ENCODE measurements around the gene MRPL58. TPM values are rescaled to one million over a fixed set of nuclear protein-coding genes. Genes with fewer than 3 reads are reported as not detected.

Gene MRPL58
- total and polyA plus RNA-seq, 2 of the 8 experiments (the other 6 are each of a cell fraction or from before 2014, with no cell fraction given) = 43.6 to 49.1 TPM

- Histone ChIP-seq H2BK15ac (ENCODE audit: low read length) (no peak overlapping the region), H3K23me2 (ENCODE audit: low read depth, low read length) (no peaks in the 10 kb centered on the region), H2BK12ac (ENCODE audit: low read depth, low read length) (no peak overlapping the region), H3K4ac (replicated peaks; ENCODE audit: insufficient read length, low read depth, low read length) (no peak overlapping the region), H3K4me3 (ENCODE audit: extremely low read depth in 1 of 4, insufficient read depth in 2 of 4, low read depth in 3 of 4, low read length in 4 of 4) (no peak overlapping the region), H3K79me1 (ENCODE audit: low read depth, low read length) (peaks cover 2% of the 10 kb centered on the region; the same call in 1 of the 2 replicates), H3K9me3 (ENCODE audit: insufficient read depth in 2 of 2, low read depth in 1 of 2, low read length in 1 of 2) (no peaks in the 10 kb centered on the region), H2AFZ (ENCODE audit: low read length) (no peak overlapping the region), H3K14ac (ENCODE audit: insufficient read length) (no peak overlapping the region), H3K79me2 (ENCODE audit: control insufficient read depth in 1 of 2, insufficient read depth in 2 of 2, low read length in 2 of 2) (no peaks in the 10 kb centered on the region), H3K27me3 (replicated peaks in 1 of 4; ENCODE audit: control insufficient read depth in 3 of 4, extremely low read depth in 1 of 4, insufficient read depth in 3 of 4, low read length in 3 of 4) (no peaks in the 10 kb centered on the region), H3K56ac (replicated peaks; ENCODE audit: insufficient read length, low read depth, low read length) (no peak overlapping the region), H3K4me1 (replicated peaks in 1 of 4; ENCODE audit: control insufficient read depth in 3 of 4, insufficient read depth in 4 of 4, low read length in 3 of 4) (no peaks in the 10 kb centered on the region; a peak in 1 of 7 replicates), H3K27ac (ENCODE audit: low read depth, low read length) (no peak overlapping the region), H4K8ac (ENCODE audit: extremely low read depth, insufficient read depth, low read length) (no peak overlapping the region), H4K91ac (replicated peaks; ENCODE audit: insufficient read length, low read length) (no peak overlapping the region), H2BK20ac (ENCODE audit: low read length) (no peak overlapping the region), H2BK120ac (replicated peaks; ENCODE audit: low read depth, low read length) (no peak overlapping the region), H2AK5ac (ENCODE audit: low read depth, low read length) (no peak overlapping the region), H3K23ac (ENCODE audit: insufficient read length) (no peak overlapping the region), H2BK5ac (ENCODE audit: low read depth, low read length) (no peak overlapping the region), H4K20me1 (replicated peaks in 1 of 2; ENCODE audit: control insufficient read depth in 1 of 2, insufficient read depth in 2 of 2, low read length in 2 of 2) (peaks cover 3 to 12% of the 10 kb centered on the region in 2 experiments), H3K36me3 (ENCODE audit: control insufficient read depth in 2 of 4, insufficient read depth in 4 of 4, low read length in 3 of 4) (peaks cover 20 to 55% (median 45%) of the 10 kb centered on the region in 4 experiments), H3K9ac (replicated peaks in 1 of 4; ENCODE audit: extremely low read depth in 1 of 4, low read depth in 3 of 4, low read length in 3 of 4) (no peak overlapping the region), H3K18ac (ENCODE audit: extremely low read depth, low read length) (no peak overlapping the region), H4K5ac (ENCODE audit: insufficient read length, low read depth, low read length) (no peak overlapping the region), H3K4me2 (ENCODE audit: insufficient read depth in 1 of 2, low read depth in 2 of 2, low read length in 2 of 2) (no peak overlapping the region)
- ChIA-PET CTCF (ENCODE audit: partially characterized antibody) (interaction anchor here (0.8 to 8.1 kb wide), 15 partner anchors 10 to 102 kb away, joined by 3 to 81 read pairs (median 13); partner anchors contain the start of gene SLC16A5), POLR2A (ENCODE audit: partially characterized antibody) (interaction anchor here (0.8 to 1.7 kb wide), 4 partner anchors 25 to 120 kb away, joined by 3 to 5 read pairs (median 3); partner anchors contain the start of gene JPT1)
- 92% methylated on average over 13 of the region's 13 CpGs; no CpG with 5 or more reads in 1 of the 2 experiments for WGBS, 2 experiments (ENCODE audit: extremely low coverage in 1 of 2, insufficient coverage in 1 of 2, insufficient read length in 1 of 2, insufficient replicate concordance in 2 of 2, low coverage in 1 of 2, low lambda C conversion rate in 2 of 2, missing lambda C conversion rate in 1 of 2)
- no peak for FAIRE-seq
- no peak for DNase-seq (ENCODE audit: low read depth in 1 of 2, low spot score in 2 of 2)
- TF ChIP-seq SIX5 (IDR thresholded peaks at IDR 0.05; ENCODE audit: low read depth, low read length) = no peak
- TF ChIP-seq BCL11A (IDR thresholded peaks at IDR 0.05; ENCODE audit: low read depth in 2 of 2, low read length in 2 of 2) = no peak
- TF ChIP-seq SIN3A (conservative IDR thresholded peaks at IDR 0.05 in 1 of 2, IDR thresholded peaks at IDR 0.05 in 1 of 2; ENCODE audit: low read depth in 1 of 2, low read length in 2 of 2) = no peak
- no peak for TF ChIP-seq PHF8 (conservative IDR thresholded peaks at IDR 0.05; ENCODE audit: low read depth, low read length)
- no peak for TF ChIP-seq JUND (IDR thresholded peaks at IDR 0.05; ENCODE audit: low read length)
- no peak for TF ChIP-seq SP4 (IDR thresholded peaks at IDR 0.05; ENCODE audit: low read length)
- TF ChIP-seq TBP (IDR thresholded peaks at IDR 0.05; ENCODE audit: low read depth, low read length) = no peak
- TF ChIP-seq SRF (IDR thresholded peaks at IDR 0.05; ENCODE audit: low read depth, low read length) = no peak
- no peak for TF ChIP-seq CREB1 (IDR thresholded peaks at IDR 0.05)
- no peak for TF ChIP-seq TEAD4 (IDR thresholded peaks at IDR 0.05; ENCODE audit: low read depth, low read length)
- no peak for TF ChIP-seq GABPA (IDR thresholded peaks at IDR 0.05; ENCODE audit: borderline replicate concordance, insufficient read depth, low read length)
- no peak for TF ChIP-seq HDAC6 (IDR thresholded peaks at IDR 0.05; ENCODE audit: low read depth, low read length)
- TF ChIP-seq POLR2AphosphoS5 (IDR thresholded peaks at IDR 0.05; ENCODE audit: low read depth, low read length) = no peak
- no peak for TF ChIP-seq CBX5 (IDR thresholded peaks at IDR 0.05; ENCODE audit: low read depth, low read length)
- no peak for TF ChIP-seq TAF7 (optimal IDR thresholded peaks at IDR 0.05; ENCODE audit: borderline replicate concordance, low read depth, low read length)
- no peak for TF ChIP-seq ASH2L (IDR thresholded peaks at IDR 0.05; ENCODE audit: low read length)
These were observed 50.7 kb downstream of the MRPL58 start for GRCh38 chr17:75063201-75063600.
